GM19468 (cell line): ENCODE data around the gene IL23R.
A peak's percentile ranks its signal among the peaks of the same experiment; 100 is the strongest.
"Not testable (repeated sequence)": the region's sequence is repeated elsewhere in the genome, so short reads cannot be mapped to it uniquely, and the experiment has no call there.

Source experiments
- ATAC-seq: cut with Tn5 transposase; IDR thresholded peaks from one replicate; pipeline ENCODE4 v1.9.1; 2021; ENCODE audit warnings: mild to moderate bottlenecking, moderate library complexity, moderate number of reproducible peaks; ENCODE audit not compliant: unreplicated experiment; ENCODE audit errors: extremely low read depth

The IL23R gene

GRCh38 chr1:67147973-67148372, 18.3 kb upstream of the IL23R start:
- ATAC-seq = not testable (repeated sequence)

- ATAC-seq = no peak
Observed at GRCh38 chr1:67148516-67149178, 17.6 kb upstream of the IL23R start.

- ATAC-seq = peak; percentile 45
Observed at GRCh38 chr1:67149179-67149770, 17.0 kb upstream of the IL23R start.

GRCh38 chr1:67150931-67151330, 15.3 kb upstream of the IL23R start:
- no peak for ATAC-seq

- no peak for ATAC-seq
Observed at GRCh38 chr1:67158401-67158800, 7.9 kb upstream of the IL23R start.

GRCh38 chr1:67159233-67159632, 7.0 kb upstream of the IL23R start:
- no peak for ATAC-seq

GRCh38 chr1:67162954-67163353, 3.3 kb upstream of the IL23R start:
- ATAC-seq = peak; percentile 30

- ATAC-seq = no peak
Observed at GRCh38 chr1:67165468-67166041, 699 bp upstream of the IL23R start.

GRCh38 chr1:67169496-67169895, 3.2 kb downstream of the IL23R start:
- ATAC-seq = no peak

GRCh38 chr1:67169932-67170331, 3.7 kb downstream of the IL23R start:
- no peak for ATAC-seq

- ATAC-seq = no peak
Observed at GRCh38 chr1:67170751-67171573, 4.7 kb downstream of the IL23R start.

GRCh38 chr1:67171574-67171955, 5.3 kb downstream of the IL23R start:
- ATAC-seq = no peak

GRCh38 chr1:67171978-67172377, 5.7 kb downstream of the IL23R start:
- no peak for ATAC-seq

- no peak for ATAC-seq
Observed at GRCh38 chr1:67173988-67174387, 7.7 kb downstream of the IL23R start.

GRCh38 chr1:67174716-67175284, 8.5 kb downstream of the IL23R start:
- ATAC-seq = no peak

- no peak for ATAC-seq
Observed at GRCh38 chr1:67175530-67176087, 9.4 kb downstream of the IL23R start.

GRCh38 chr1:67184838-67185421, 18.7 kb downstream of the IL23R start:
- no peak for ATAC-seq

GRCh38 chr1:67188137-67188536, 21.9 kb downstream of the IL23R start:
- ATAC-seq = no peak

- no peak for ATAC-seq
Observed at GRCh38 chr1:67189953-67190352, 23.7 kb downstream of the IL23R start.

- no peak for ATAC-seq
Observed at GRCh38 chr1:67190410-67190809, 24.2 kb downstream of the IL23R start.
